Colonic mucosa (tissue), 4 donors: Measurements from ENCODE around the gene CTDP1. TPM values are rescaled to one million over a fixed set of nuclear protein-coding genes. Genes with fewer than 3 reads are reported as not detected.

Experiments used
- DNase-seq: peaks from one replicate; pipeline ENCODE4 v3.0.0-alpha.2; 2020
- H3K27ac ChIP-seq: fragments of 200-600 bp; one replicate; pipeline ENCODE4 v1.8.0; 2021
- H3K27me3 ChIP-seq: fragments of 200-600 bp; one replicate; pipeline ENCODE4 v1.8.0; 2021
- H3K36me3 ChIP-seq: fragments of 200-600 bp; one replicate; pipeline ENCODE4 v1.8.0; 2021
- H3K4me1 ChIP-seq: fragments of 200-600 bp; one replicate; pipeline ENCODE4 v1.8.0; 2021; ENCODE audit warnings: mild to moderate bottlenecking
- H3K4me3 ChIP-seq: fragments of 200-600 bp; one replicate; pipeline ENCODE4 v1.8.0; 2021
- H3K9ac ChIP-seq, 2 donors: one replicate each; pipeline ENCODE4 v1.7.0; 2013; ENCODE audit warnings: control low read depth in 2 of 2, low read depth in 2 of 2, low read length in 2 of 2
- H3K9me3 ChIP-seq: fragments of 200-600 bp; one replicate; pipeline ENCODE4 v1.8.0; 2021
- CTCF ChIP-seq: fragments of 200-600 bp; IDR thresholded peaks from one replicate; pipeline ENCODE4 v1.8.0; 2022; ENCODE audit warnings: antibody characterized with exemption, mild to moderate bottlenecking
- intact Hi-C: fragments of 100-400 bp; cut with DNase I; formaldehyde crosslinking; loops from one replicate; pipeline ENCODE4 v1.14.1; 2022
- total RNA-seq, 2 donors: library from RNA; stranded (reverse); fragmentation: NEBNext Ultra II Directional in 1 of 2; extraction: Animal tissue kit (Norgen Biotek cat#: 25700) in 1 of 2; gene quantifications; one replicate each; pipeline ENCODE4 v1.2.1, GENCODE V29; 2021
- donor health status: healthy.
- donor health status: DM: no; HTN: no; CAD: no.
- donor health status: DM: no; HTN: no; CAD: no.

The CTDP1 gene
- total RNA-seq, 2 donors from 2014 or later: 34.7 to 36.9 TPM

GRCh38 chr18:79785831-79786230 lies 106.2 kb downstream of the CTDP1 start:
- Histone ChIP-seq H3K36me3 (no peaks in the 10 kb centered on the region), H3K4me1 (no peaks in the 10 kb centered on the region), H3K9me3 (no peaks in the 10 kb centered on the region), H3K27me3 (peaks cover 12% of the 10 kb centered on the region), H3K4me3 (no peak overlapping the region), H3K9ac (no peak overlapping the region), H3K27ac (no peak overlapping the region)
- intact Hi-C loops: no loop called here
- TF ChIP-seq CTCF: no peak
- DNase-seq: no peak

- H3K27me3 ChIP-seq: peaks cover 12% of the 10 kb centered on the region
- DNase-seq: no peak
Observed at GRCh38 chr18:79786304-79786703, 106.7 kb downstream of the CTDP1 start.

GRCh38 chr18:79786786-79787526 lies 107.4 kb downstream of the CTDP1 start:
- Histone ChIP-seq H3K27me3 (peaks cover 12% of the 10 kb centered on the region), H3K9me3 (no peaks in the 10 kb centered on the region), H3K9ac (no peak overlapping the region), H3K27ac (no peak overlapping the region), H3K36me3 (no peaks in the 10 kb centered on the region), H3K4me1 (no peaks in the 10 kb centered on the region), H3K4me3 (no peak overlapping the region)
- no peak for TF ChIP-seq CTCF
- intact Hi-C loops: no loop called here
- no peak for DNase-seq

More at GRCh38 chr18:79786304-79786703, 106.7 kb downstream of the CTDP1 start:
- Histone ChIP-seq H3K4me3 (no peak overlapping the region), H3K9ac (no peak overlapping the region), H3K36me3 (no peaks in the 10 kb centered on the region), H3K9me3 (no peaks in the 10 kb centered on the region), H3K4me1 (no peaks in the 10 kb centered on the region), H3K27ac (no peak overlapping the region)
- intact Hi-C loops: no loop called here
- TF ChIP-seq CTCF: no peak

GRCh38 chr18:79787527-79787864 lies 107.9 kb downstream of the CTDP1 start:
- Histone ChIP-seq H3K4me3 (no peak overlapping the region), H3K36me3 (no peaks in the 10 kb centered on the region)
- intact Hi-C loops: no loop called here

More at GRCh38 chr18:79787527-79787864, 107.9 kb downstream of the CTDP1 start:
- H3K9ac ChIP-seq: no peak overlapping the region
- H3K9me3 ChIP-seq: no peaks in the 10 kb centered on the region
- no peak for TF ChIP-seq CTCF
- H3K4me1 ChIP-seq: no peaks in the 10 kb centered on the region
- no peak for DNase-seq
- no peak overlapping the region for H3K27ac ChIP-seq
- peaks cover 12% of the 10 kb centered on the region for H3K27me3 ChIP-seq
